Fibroblast of skin of right biceps (primary cell): ENCODE measurements around the gene ASIC2.
A peak's percentile ranks its signal among the peaks of the same experiment; 100 is the strongest.
"Not testable (repeated sequence)": the region's sequence is repeated elsewhere in the genome, so short reads cannot be mapped to it uniquely, and the experiment has no call there.

ENCODE experiments used
- DNase-seq: peaks from one replicate; pipeline ENCODE4 v3.0.0-alpha.2; 2013

The ASIC2 gene

GRCh38 chr17:33015716-33016346 is 277.3 kb downstream of the ASIC2 start:
- no peak for DNase-seq

GRCh38 chr17:33014751-33015150 is 278.3 kb downstream of the ASIC2 start:
- DNase-seq: peak; percentile 15

- peak; percentile 21 for DNase-seq
These were observed 279.3 kb downstream of the ASIC2 start for GRCh38 chr17:33013596-33014375.

GRCh38 chr17:33012522-33013033 is 280.5 kb downstream of the ASIC2 start:
- peak; percentile 98 for DNase-seq

GRCh38 chr17:33009636-33010035 is 283.5 kb downstream of the ASIC2 start:
- no peak for DNase-seq

- no peak for DNase-seq
These were observed 285.9 kb downstream of the ASIC2 start for GRCh38 chr17:33007186-33007585.

GRCh38 chr17:33002246-33002645 is 290.8 kb downstream of the ASIC2 start:
- no peak for DNase-seq

GRCh38 chr17:32998887-32999228 is 294.2 kb downstream of the ASIC2 start:
- peak; percentile 36 for DNase-seq

- DNase-seq: peak; percentile 62
These were observed 294.8 kb downstream of the ASIC2 start for GRCh38 chr17:32998111-32998886.

GRCh38 chr17:32995416-32996045 is 297.6 kb downstream of the ASIC2 start:
- no peak for DNase-seq

- DNase-seq: no peak
These were observed 299.1 kb downstream of the ASIC2 start for GRCh38 chr17:32993977-32994376.

- DNase-seq: no peak
These were observed 300.6 kb downstream of the ASIC2 start for GRCh38 chr17:32992321-32993033.

- no peak for DNase-seq
These were observed 304.5 kb downstream of the ASIC2 start for GRCh38 chr17:32988481-32989101.

GRCh38 chr17:32987868-32988267 is 305.2 kb downstream of the ASIC2 start:
- DNase-seq: not testable (repeated sequence)

GRCh38 chr17:32987453-32987805 is 305.7 kb downstream of the ASIC2 start:
- not testable (repeated sequence) for DNase-seq

GRCh38 chr17:32985050-32985756 is 307.9 kb downstream of the ASIC2 start:
- no peak for DNase-seq

- DNase-seq: not testable (repeated sequence)
These were observed 311.5 kb downstream of the ASIC2 start for GRCh38 chr17:32981611-32982010.

- no peak for DNase-seq
These were observed 312.9 kb downstream of the ASIC2 start for GRCh38 chr17:32980230-32980629.

GRCh38 chr17:32976605-32977004 is 316.5 kb downstream of the ASIC2 start:
- DNase-seq: no peak

GRCh38 chr17:32976131-32976530 is 317.0 kb downstream of the ASIC2 start:
- DNase-seq: no peak

- DNase-seq: no peak
These were observed 321.9 kb downstream of the ASIC2 start for GRCh38 chr17:32971171-32971570.
